ENCODE results near the gene PPP1R8. TPM values are rescaled to one million over a fixed set of nuclear protein-coding genes. Genes with fewer than 3 reads are reported as not detected.
"Not testable (repeated sequence)": the region's sequence is repeated elsewhere in the genome, so short reads cannot be mapped to it uniquely, and the experiment has no call there.

Gene PPP1R8
- total RNA-seq, 1 experiment from 2014 or later = 51.1 TPM

DNA sequence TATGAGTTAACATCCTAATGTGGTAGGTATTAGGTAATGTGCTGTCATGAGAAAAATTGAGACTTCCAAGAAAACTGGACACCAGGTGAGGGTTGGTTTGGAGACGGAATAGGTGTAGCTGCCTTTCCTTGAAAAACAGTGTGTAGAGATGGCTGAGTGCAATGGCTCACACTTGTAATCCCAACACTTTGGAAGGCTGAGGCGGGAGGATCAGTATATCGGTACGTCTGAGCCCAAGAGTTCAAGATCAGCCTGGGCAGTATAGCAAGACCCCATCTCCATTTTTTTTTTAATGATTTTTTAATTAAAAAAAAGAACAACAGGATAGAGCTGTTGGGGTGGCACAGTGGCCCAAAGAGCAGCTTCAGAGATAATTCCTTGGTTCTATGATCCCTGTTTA, 6.8 kb upstream of the PPP1R8 start:
- no peaks in the 10 kb centered on the region for H3K9me3 Mint-ChIP-seq (ENCODE audit: unreplicated experiment)
- H3K27me3 Mint-ChIP-seq (ENCODE audit: insufficient read depth, unreplicated experiment) = no peaks in the 10 kb centered on the region
- no peak for DNase-seq (ENCODE audit: unreplicated experiment)
- intact Hi-C loops (cut with micrococcal nuclease) = no loop called here
- no TSS peak for BruUV-seq (replicated peaks)
- CTCF ChIA-PET = no interaction called here
- peaks cover 37% of the 10 kb centered on the region for H3K36me3 Mint-ChIP-seq (ENCODE audit: insufficient read depth, unreplicated experiment)
- no peaks in the 10 kb centered on the region for H3K4me1 Mint-ChIP-seq (ENCODE audit: insufficient read depth, unreplicated experiment)
- H3K4me3 Mint-ChIP-seq (ENCODE audit: unreplicated experiment) = no peak overlapping the region
- no peak overlapping the region for H3K27ac Mint-ChIP-seq (ENCODE audit: low read depth, unreplicated experiment)
- POLR2A ChIA-PET = interaction anchor here (0.6 to 1.6 kb wide), 3 partner anchors 51 to 182 kb away, joined by 3 to 5 read pairs (median 3); partner anchors contain the start of gene STX12
- TF ChIP-seq, protein P1, sequence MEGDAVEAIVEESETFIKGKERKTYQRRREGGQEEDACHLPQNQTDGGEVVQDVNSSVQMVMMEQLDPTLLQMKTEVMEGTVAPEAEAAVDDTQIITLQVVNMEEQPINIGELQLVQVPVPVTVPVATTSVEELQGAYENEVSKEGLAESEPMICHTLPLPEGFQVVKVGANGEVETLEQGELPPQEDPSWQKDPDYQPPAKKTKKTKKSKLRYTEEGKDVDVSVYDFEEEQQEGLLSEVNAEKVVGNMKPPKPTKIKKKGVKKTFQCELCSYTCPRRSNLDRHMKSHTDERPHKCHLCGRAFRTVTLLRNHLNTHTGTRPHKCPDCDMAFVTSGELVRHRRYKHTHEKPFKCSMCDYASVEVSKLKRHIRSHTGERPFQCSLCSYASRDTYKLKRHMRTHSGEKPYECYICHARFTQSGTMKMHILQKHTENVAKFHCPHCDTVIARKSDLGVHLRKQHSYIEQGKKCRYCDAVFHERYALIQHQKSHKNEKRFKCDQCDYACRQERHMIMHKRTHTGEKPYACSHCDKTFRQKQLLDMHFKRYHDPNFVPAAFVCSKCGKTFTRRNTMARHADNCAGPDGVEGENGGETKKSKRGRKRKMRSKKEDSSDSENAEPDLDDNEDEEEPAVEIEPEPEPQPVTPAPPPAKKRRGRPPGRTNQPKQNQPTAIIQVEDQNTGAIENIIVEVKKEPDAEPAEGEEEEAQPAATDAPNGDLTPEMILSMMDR (IDR thresholded peaks at IDR 0.05; ENCODE audit: unreplicated experiment) = no peak

DNA sequence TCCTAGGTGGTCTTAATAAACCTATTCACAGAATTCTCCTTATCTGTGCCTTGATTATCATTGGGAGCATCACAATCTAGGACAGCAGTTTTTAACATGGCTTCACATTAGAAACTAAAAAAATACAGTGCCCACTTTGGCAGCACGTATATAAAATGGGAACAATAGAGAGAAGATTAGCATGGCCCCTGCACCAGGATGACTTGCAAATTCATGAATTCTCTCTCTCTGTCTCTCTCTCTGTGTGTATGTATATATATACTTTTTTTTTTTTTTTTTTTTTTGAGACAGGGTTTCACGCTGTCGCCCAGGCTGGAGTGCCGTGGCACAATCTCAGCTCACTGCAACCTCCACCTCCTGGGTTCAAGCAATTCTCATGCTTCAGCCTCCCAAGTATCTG, 6.2 kb upstream of the PPP1R8 start:
- no peak for DNase-seq (ENCODE audit: unreplicated experiment)
- H3K4me3 Mint-ChIP-seq (ENCODE audit: unreplicated experiment) = no peak overlapping the region
- H3K36me3 Mint-ChIP-seq (ENCODE audit: insufficient read depth, unreplicated experiment) = peaks cover 31% of the 10 kb centered on the region
- POLR2A ChIA-PET = interaction anchor here (0.6 to 1.6 kb wide), 2 partner anchors 51 to 160 kb away, joined by 3 to 5 read pairs; partner anchors contain the start of gene STX12
- no TSS peak for BruUV-seq (replicated peaks)
- no peaks in the 10 kb centered on the region for H3K9me3 Mint-ChIP-seq (ENCODE audit: unreplicated experiment)
- TF ChIP-seq, protein P1 (IDR thresholded peaks at IDR 0.05; ENCODE audit: unreplicated experiment) = no peak
- intact Hi-C loops (cut with micrococcal nuclease) = no loop called here
- H3K27me3 Mint-ChIP-seq (ENCODE audit: insufficient read depth, unreplicated experiment) = no peaks in the 10 kb centered on the region
- CTCF ChIA-PET = no interaction called here
- H3K27ac Mint-ChIP-seq (ENCODE audit: low read depth, unreplicated experiment) = no peak overlapping the region
- no peaks in the 10 kb centered on the region for H3K4me1 Mint-ChIP-seq (ENCODE audit: insufficient read depth, unreplicated experiment)

GRCh38 chr1:27829339-27829960, 1.1 kb upstream of the PPP1R8 start:
- H3K4me3 Mint-ChIP-seq (ENCODE audit: unreplicated experiment) = peak overlapping the region; percentile 90
- CTCF ChIA-PET = interaction anchor here (1.5 kb wide), 1 partner anchor 262 kb away, joined by 3 read pairs; no protein-coding TSS in a partner anchor
- H3K4me1 Mint-ChIP-seq (ENCODE audit: insufficient read depth, unreplicated experiment) = peaks cover 15% of the 10 kb centered on the region
- H3K9me3 Mint-ChIP-seq (ENCODE audit: unreplicated experiment); H3K27me3 Mint-ChIP-seq (ENCODE audit: insufficient read depth, unreplicated experiment); intact Hi-C loops (cut with micrococcal nuclease); BruUV-seq (replicated peaks); H3K27ac Mint-ChIP-seq (ENCODE audit: low read depth, unreplicated experiment); DNase-seq (ENCODE audit: unreplicated experiment): not testable (repeated sequence)
- H3K36me3 Mint-ChIP-seq (ENCODE audit: insufficient read depth, unreplicated experiment) = peaks cover 18% of the 10 kb centered on the region
- POLR2A ChIA-PET = interaction anchor here (0.6 to 6.8 kb wide), 9 partner anchors 10 to 158 kb away, joined by 3 to 72 read pairs (median 5); partner anchors contain the start of genes FAM76A, IFI6 and STX12

GRCh38 chr1:27831568-27832410, 1.2 kb downstream of the PPP1R8 start:
- peak; percentile 11 for DNase-seq (ENCODE audit: unreplicated experiment)
- CTCF ChIA-PET = interaction anchor here (0.6 to 1.4 kb wide), 5 partner anchors 32 to 638 kb away, joined by 3 read pairs; no protein-coding TSS in a partner anchor

More at GRCh38 chr1:27831568-27832410, 1.2 kb downstream of the PPP1R8 start:
- Mint-ChIP-seq H3K4me3 (ENCODE audit: unreplicated experiment) (peak overlapping the region; percentile 90), H3K4me1 (ENCODE audit: insufficient read depth, unreplicated experiment) (peaks cover 15% of the 10 kb centered on the region), H3K9me3 (ENCODE audit: unreplicated experiment) (no peaks in the 10 kb centered on the region), H3K27ac (ENCODE audit: low read depth, unreplicated experiment) (peak overlapping the region; percentile 95), H3K27me3 (ENCODE audit: insufficient read depth, unreplicated experiment) (no peaks in the 10 kb centered on the region), H3K36me3 (ENCODE audit: insufficient read depth, unreplicated experiment) (peaks cover 39% of the 10 kb centered on the region)
- intact Hi-C loops (cut with micrococcal nuclease) = loop anchor here (5.0 to 10.0 kb wide), 2 partner anchors 59 to 107 kb away; partner anchors contain the start of genes FAM76A and STX12
- POLR2A ChIA-PET = interaction anchor here (0.5 to 6.8 kb wide), 15 partner anchors 9 to 835 kb away, joined by 3 to 72 read pairs (median 5); partner anchors contain the start of genes EYA3, FAM76A, IFI6 and STX12
- BruUV-seq (replicated peaks) = no TSS peak
- TF ChIP-seq, protein P1 (IDR thresholded peaks at IDR 0.05; ENCODE audit: unreplicated experiment) = no peak
